Hematopoietic multipotent progenitor cell treated with erythropoietin and hydrocortisone succinate and interleukin-3 and kit ligand, for 8 days (in vitro differentiated cells): Measurements from ENCODE around the gene TMEM163.
A peak's percentile ranks its signal among the peaks of the same experiment; 100 is the strongest.

ENCODE experiments used
- DNase-seq: peaks from one replicate; pipeline ENCODE4 v3.0.0-alpha.2; 2015

TMEM163 gene

DNA sequence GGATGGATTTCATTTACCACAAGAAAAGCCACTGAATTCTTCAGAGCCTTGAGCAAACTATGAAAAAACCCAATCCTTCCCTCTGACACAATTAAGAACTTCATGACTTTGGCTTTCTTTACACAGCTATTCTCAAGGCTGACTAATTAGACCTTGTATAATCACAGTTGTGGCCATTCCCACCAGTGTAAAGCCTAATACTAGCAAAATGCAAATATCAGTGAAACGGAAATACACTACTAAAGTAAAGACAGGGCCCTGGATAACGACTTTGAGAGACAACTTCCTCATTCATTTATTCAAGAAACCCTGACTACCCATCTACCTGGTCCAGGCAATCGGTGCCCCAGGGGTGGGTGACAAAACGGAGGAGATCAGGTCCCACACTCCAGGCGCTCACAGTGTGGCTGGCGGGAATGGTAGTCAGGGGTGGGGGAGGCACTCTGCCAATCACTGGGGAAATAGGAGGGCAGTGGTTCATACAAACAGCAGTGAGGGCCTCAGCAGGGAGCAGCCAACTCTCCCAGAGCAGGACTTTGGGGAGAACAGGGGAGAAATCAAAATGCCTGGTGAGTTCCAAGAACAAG is 28.1 kb downstream of the TMEM163 start:
- DNase-seq, result no peak

DNA sequence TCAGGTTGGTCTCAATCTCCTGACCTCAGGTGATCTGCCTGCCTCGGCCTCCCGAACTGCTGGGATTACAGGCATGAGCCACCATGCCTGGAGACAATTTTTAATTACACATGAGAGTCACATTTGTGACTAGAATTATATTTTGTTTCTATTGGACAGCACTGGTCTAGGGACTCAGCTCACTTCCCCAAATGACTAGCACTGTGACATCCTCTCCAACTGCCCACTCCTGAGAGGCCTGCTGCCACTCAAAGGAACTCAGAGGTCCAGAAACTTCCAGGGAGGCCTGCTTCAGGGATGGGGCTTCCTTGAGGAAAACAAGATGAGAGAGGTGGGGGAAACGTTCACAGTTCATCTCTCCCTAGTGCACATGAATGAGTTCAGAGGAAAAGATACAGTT is 29.5 kb downstream of the TMEM163 start:
- no peak for DNase-seq

DNA sequence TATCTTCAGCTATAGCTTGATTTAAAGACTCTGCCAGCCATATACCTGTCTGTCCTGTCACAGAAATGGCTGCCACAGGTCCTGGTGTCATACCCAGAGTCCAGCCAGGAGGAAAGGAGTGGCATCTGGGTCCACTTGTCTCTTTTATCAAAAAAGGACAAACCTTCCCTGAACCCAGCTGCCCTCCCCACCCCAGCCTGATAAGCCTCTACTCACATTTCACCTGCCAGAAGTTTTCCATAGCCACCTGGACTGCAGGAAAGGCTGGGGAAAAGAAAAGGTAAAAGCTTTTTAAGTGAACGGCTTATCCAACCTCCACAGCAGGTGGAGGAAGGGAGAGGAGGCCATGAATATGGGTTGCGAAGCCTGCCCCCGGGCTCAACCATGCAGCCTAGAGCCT is 32.8 kb downstream of the TMEM163 start:
- no peak for DNase-seq

DNA sequence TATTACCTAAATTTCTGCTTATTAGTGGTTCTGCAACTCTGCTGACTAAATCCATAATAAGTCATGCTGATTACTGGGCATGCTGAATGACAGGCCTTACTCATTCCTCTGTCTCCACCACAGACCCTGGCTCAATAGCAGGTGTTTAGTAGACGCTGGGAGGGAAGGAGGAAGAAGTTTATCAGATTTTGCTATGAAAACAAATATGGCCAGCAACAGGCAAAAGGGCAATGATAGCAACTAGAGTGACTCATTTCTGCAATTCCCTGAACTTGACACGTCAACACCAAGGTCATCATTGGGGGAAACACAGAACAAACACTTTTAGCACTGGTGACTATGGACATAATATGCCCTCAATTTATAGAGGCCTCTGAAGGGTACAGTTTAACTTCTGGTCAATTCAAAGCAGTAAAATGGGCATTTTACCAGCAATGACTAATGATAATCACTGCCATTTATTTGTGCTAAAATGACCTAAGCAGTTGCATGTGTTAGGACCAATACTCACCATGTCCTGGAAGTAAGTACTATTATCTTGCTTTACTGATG is 35.2 kb downstream of the TMEM163 start:
- DNase-seq, result peak; percentile 46

DNA sequence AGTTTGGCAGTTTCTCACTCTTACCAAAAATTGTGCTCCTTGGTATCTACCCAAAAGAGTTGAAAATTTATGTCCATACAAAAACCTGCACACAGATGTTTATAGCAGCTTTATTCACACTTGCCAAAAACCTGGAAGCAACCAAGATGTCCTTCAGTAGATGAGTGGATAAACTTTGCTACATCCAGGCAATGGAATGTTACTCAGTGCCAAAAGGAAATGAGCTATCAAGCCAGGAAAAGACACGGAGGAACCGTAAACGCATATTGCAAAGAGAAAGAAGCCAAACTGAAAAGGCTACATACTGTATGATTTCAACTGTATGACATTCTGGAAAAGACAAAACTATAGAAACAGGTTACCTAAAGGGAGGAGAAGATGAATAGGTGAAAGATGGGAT is 36.1 kb downstream of the TMEM163 start:
- no peak for DNase-seq

DNA sequence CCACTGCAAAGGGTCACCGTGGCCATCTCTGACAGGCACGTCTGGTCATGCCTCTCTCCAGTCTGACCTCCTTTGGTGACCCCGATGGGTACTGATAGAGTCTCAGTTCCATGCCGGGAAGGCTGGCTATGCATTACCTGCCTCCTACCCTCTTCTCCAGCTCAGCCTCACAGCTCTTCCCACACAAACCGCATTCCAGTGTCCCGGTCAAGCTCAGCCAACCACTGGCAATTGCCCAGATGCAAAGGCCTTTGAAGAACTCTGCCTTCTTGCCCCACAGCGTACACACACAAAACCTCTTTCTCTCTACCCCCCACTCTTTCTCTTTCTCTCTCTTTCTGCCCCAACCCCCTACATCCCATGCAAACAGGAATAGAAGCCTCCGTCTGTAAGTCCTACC is 37.6 kb downstream of the TMEM163 start:
- no peak for DNase-seq

DNA sequence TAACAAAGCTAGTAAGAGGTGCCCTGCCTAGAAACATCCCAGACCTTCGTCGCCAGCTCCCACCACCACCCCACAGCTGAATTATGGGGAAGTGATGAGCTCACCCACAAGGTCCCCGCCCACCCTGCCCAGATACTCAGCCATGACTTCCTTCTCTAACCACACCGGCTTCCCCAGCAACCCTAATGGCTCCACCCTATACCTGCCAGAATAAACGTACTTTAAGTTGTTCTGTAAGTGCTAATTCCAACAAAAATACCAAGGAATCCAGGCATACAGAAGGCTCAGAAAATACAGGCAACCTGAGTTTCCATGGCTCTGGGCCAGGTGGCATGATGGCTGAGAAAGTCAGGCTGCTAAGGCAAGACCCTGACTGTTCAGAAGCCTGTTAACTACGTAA is 39.1 kb downstream of the TMEM163 start:
- DNase-seq, result no peak

DNA sequence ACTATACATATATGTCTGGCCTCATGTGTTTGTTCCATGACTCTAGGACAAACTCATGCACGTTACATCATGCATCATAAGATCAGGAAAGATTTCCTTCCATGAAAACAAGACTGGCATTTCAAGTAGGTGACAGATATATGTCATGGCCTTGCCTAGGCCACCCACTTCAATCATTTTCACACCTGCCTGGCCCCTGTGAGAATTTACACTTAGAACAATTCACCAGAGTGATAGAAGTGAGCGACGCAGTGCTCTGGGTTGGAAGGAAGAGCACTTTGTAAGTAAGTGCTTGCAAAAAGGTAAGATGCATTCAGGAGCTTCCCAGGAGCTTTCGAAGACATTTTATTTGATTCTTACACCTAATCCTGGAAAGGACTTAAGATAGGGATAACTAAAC is 39.5 kb downstream of the TMEM163 start:
- no peak for DNase-seq

DNA sequence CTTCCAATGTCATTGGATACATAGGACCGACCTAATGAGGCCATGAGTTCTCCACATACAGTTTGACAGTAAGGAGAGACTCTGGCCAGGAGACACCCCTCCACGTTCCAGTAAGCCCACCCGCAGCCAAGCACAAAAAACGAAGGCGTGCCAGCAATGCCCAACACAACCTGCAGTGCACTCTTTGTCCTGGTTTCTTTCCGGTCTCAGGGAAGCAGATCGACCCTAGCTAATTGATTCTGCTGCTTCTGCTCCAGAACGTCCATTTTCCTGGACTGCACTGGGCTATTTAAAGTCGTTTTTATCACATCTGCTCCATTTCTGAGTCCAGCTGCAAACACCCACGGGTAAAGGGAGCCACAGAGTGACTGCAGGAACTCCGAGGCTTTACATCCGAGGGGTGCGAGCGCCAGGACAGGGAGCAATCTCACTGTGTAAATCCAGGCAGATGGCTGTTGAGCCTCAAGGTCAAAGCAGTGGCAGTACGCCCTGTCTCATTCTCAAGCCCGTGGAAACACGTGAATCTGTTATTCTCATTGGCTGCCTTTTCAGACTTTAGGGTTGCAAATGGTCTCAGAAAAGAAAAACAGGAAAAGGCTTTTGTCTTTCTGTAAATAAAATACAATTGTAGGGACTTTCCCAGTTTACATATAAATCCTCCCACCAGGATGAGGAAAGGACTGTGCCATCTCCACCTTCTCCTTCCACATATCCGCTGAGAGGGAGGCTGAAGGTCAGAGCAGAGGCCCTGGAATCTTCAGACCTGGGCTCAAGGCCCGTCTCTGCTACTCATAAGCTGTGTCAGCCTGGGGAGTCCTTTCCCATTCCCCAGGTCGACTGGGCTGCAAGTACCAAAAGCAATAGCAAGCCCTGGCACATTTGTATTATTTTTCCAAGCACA is 40.7 kb downstream of the TMEM163 start:
- no peak for DNase-seq

DNA sequence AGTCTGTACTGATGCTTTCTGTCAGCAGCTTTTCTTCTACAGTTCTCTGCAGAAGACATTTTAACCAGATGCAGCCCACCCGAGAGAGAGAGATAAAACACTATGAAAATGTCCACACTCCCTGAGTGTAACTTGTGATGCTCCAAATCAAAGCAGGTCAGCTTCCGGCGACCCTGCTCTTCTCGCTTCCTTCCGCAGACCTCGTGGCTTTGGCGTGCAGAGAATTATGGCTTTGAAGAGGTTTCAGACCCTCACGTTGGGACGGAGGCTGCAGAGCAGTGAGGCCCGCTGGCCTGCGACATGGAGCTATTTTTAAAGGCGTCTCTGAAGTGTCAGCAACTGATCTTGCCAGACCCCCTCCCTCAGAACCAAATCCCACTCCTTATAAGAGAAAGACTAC is 41.8 kb downstream of the TMEM163 start:
- DNase-seq, result no peak

DNA sequence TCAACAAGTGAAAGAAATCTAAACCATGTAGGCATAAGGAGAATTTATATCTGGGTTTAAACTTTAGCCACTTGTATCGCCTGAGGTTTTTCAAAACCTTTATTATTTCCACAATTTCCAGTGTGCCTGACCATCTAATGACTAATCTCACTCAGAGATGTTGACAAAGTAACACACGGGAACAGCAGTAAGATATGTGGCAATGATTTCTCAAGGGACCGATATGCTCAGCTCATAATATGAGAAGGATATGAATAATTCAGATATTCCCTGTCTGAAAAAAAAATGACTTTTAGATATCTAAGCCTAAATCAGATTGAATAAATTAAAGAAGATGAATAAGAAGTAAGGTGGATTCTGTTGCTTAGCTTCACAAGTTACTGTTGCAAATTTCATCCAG is 43.5 kb downstream of the TMEM163 start:
- no peak for DNase-seq

DNA sequence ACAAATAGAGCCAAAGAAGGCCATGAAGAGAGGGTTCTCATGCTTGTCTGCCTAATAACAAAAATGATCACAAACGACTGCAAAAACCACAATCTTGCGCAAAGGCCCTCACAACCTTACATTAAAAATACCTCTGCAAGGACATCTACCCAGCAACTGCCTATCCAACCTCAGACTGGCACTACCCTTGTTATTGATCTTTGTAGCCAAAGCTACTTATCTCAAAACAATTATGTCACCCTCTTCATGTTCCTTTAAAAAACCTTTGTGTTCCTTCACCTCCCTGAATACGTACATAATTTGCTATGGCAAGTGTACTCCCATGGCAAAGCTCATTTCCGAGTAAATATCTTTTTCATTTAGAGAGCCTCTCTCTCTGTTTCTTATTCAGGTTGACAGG is 44.1 kb downstream of the TMEM163 start:
- DNase-seq, result no peak

DNA sequence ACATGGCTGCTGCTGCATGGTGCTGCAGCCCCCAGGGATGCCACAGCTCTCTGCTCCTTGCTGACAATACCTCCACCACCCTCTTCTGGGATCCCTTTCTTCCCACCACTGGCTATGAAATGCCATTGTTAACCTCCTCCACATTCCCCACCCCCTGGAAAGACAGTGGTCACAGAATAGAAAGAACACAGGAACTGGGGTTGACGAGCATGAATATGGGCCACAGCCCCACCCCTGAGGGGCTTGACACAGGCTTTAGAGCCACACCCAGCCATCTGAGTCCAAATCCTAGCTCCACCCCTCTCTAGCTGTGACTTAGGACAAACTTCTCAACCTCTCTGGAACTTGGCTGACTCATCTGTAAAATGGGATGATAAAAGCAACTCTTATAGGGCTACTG is 47.3 kb downstream of the TMEM163 start:
- peak; percentile 73 for DNase-seq

DNA sequence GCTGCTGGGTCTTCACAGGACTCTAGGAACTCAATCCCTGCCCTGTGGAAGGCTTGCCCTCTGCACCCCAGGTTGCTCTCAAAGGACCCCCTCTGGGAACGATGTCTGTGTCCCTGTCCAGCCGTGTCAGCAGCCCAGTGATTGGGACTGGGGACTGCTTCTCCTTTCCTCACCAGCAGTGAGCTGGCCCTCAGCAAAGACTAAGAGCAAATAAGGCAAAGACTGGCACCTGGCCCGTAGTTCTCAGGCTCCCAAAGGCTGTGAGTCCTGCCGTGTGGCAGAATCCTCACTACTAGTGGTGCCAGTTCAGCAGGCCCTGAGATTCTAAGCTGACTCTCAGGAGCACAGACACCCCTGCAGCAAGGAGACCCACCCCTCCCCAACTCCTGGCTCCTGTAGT is 47.8 kb downstream of the TMEM163 start:
- DNase-seq, result no peak

DNA sequence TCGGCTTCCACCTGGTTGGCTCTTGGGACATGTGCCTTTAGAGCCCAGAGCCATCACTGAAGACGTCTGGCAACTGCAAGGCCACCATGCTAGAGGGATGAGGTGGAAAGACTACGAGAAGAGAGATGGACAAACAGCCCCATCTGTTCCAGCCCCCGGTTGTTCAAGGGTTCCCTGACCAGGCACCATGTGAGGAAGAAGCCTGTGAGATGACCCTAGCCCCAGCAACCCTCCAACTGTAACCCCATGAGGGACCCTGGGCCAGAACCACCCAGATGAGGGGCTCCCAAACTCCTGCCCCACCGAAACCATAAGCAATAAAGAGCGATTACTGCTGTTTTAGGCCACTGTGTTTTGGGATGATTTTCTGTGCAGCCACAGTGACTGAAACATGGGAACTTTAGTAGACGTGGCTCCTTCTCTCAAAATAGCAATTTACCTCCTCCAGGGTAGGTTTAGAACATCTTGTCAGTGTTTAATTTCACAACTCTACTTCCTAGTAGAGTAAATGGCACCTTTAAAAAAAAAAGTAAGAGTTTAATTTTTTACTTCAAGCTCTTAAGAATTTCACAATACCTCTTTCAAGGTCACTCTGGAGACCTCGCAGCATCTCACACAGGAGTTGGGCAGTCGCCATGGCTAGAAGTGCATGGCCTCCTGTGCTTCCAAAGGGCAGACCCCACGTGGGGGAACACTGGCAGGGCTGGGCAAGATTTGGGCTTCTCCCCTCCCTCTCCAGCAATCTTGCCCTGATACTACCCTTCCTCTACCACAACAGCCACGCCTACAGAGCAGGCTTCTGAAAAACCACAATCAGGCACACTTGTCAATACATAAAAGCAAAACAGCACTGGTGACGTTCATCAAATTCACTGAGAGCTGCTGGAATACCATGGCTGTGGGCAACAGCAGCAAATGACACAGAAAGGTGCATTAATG is 48.8 kb downstream of the TMEM163 start:
- DNase-seq, result peak; percentile 26

DNA sequence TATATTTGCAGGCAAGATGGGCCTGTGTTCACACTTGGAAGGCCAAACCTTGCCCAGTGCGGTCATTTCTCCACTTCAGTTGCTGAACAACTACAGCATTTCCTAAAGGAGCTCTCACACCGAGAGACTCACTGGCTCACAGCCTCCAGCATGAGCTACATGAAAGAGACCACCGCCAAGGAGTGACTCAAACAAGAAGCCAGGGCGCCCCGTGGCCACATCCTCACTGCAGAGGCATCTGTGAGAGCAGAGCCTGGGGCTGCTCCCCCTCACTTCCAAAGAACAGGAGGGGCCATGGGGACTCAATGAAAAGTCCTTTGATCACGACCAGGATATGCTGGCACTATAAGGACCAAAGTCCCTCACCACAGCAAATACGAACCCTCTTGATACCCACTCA is 50.0 kb downstream of the TMEM163 start:
- no peak for DNase-seq

DNA sequence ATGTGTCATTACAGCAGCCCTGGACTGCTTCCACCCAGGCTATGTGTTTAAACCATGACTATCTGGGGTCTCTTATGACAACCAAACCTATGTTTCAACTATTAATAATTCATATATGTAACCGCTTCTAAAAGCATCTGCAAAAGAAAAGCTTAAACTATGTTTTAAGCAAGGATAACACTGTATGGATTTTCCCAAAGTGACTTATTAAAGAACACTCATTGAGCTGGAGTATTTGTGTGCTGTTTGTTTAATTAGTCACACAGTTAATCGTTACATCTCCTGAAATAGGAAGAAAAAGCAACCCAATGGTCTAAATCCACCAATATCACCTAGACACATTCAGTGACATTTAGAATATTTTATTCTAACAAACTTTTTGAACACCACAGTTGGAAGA is 51.3 kb downstream of the TMEM163 start:
- no peak for DNase-seq

DNA sequence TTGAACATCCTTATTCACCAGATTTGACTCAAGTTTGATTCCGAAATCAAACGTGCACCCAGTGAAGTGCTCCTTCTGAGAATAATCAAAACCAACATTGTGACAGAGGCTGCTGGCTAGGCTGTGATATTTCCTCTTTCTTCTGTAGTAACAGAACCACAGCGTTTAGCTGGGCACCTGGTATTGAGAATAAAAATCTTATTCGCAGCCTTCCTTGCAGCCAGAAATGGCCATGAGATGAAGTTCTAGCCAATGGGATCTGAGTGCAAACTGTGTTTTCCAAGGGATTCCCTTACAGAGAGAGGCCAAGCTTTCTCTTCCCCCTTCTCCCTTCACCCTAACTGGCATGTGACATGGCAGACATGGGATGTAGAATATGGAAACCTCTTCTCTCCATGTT is 51.7 kb downstream of the TMEM163 start:
- DNase-seq, result no peak

DNA sequence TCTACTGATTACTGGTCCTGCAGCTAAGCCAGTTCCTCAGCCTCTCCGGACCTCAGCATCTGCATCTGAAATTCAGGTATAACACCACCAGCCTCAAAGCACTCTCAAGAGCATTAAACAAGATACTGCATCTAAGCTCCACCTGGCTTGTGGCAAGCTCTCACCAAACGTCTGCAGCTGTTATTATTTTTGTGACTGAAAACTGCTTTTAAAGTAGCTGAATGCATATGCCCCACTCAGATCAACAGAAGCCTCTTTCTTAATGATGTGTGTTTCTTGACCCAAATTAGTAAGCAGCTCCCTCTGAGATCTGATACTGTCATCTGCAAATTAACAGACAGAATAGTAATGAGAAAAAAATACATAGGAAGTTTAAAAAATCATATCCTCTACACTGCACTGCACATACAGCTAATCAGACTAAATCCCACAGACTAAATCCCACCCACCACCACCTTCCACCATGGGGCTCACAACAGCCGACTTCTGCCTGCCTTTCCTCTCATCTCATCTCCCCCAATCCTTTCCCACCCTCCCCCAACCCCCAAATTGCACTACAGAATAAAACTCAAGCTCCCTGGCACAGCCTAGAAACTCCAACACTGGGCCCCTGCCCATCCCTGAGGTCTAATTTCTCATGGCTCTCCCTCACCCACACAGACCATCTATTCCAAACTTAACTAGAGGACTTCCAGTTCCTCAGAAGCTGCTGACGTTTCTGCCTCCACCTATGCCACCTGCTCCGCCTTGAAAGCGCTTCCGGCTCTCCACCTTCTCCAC is 52.9 kb downstream of the TMEM163 start:
- no peak for DNase-seq

DNA sequence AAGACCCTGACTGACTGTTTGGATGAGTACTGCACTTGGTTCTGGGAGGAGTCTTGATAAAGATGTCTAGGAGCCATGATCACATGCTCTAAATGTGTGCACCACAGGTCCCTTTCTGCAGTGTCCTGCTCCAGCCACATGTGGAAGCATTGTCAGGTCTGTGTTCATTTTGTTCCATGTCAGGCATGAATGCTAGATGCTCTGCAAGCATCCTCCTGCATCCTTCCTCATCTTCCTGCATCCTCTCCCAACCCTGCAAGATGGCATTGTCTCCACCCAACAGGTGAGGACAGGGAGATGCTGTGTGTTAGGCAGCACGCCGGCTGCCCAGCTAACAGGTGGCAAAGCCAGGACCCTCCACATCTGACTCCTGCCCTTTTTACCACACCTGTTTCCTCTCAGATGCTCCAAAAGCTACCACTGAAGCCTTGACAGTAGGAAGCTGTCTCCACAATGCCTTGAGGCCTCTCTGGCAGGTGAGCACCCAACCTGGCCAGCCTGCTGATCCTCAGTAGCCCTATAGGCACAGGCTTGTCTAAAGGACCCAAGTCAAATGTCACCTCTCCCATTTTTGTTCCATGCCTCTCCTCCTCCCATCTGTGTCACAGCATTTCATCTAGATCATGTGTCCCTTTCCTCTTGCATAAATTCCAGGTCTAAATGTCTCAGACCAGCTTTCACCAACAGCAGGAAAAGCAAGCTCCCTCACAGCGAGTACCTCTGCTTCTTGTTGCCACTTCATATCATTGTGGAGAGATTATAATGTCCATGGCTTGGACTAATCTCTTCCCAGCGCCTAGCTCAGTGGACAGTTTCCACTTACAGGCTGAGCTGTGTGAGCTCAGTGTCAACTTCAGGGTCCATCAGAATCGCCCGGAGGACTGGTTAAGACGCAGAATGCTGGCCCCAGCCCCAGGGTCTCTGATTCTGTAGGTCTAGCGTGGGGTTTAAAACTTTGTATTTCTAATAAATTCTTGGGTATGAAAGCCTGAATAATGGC is 55.0 kb downstream of the TMEM163 start:
- no peak for DNase-seq

DNA sequence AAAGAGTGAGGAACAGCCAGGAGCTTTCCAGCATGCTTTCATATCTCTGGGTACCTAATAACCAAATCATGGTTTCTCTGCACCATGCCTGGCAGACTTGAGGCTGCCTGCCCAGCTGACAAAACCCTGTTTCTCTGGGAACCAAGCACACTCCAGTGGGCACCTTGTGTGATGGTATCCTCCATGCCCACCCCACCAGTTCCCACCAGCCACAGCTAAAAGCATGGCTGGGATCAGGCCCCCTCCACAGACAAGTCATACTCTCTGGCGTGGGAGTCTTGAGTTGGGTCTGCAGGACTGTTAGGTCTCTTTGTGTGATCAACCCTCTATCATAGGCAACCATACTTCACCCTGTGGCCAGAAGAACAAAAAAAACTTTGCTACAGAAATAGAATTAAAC is 56.0 kb downstream of the TMEM163 start:
- no peak for DNase-seq
